GM20000 (cell line): ENCODE results near the gene CAMK2B.

ENCODE experiments used
- DNase-seq: peaks from one replicate; pipeline ENCODE4 v3.0.0; 2012; ENCODE audit warnings: low spot score
- TF ChIP-seq, protein P1 (sequence below): IDR thresholded peaks from 2 replicates; pipeline ENCODE4 v1.5.1; 2012; ENCODE audit warnings: mild to moderate bottlenecking, control low read depth; ENCODE audit errors: extremely low read depth, missing control alignments

The CAMK2B gene

DNA sequence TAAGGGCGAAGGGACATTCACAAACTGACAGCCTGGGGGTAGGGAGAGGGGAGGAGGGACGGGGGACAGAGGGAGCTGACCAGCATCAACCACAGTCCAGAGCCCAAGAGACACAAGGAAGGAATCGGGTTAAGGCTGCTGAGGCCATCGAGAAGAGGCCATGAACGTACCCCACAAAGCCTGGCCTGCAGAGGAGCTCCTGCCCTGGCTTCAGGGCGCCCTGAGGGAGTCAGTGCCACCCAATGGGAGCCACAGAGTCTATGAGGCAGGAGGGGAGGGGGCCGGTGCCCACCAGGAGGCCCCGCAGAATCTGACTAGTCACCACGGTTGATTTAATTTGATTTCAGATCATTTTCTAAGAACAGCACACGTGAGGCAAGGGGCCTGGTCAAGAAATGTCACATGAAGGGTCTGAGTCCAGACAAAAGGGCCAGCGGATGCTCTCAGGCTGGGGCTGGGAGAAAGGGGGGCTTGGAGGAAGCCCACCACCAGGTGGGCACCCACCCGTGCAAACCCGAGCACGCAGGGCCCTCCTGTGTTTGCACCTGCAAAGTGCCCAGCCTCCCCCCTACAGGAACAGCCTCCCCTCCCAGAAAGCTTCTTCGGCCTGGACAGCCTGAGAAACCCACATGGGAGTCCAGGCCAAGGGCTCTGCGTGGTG is 40.4 kb downstream of the CAMK2B start:
- TF ChIP-seq, protein P1, sequence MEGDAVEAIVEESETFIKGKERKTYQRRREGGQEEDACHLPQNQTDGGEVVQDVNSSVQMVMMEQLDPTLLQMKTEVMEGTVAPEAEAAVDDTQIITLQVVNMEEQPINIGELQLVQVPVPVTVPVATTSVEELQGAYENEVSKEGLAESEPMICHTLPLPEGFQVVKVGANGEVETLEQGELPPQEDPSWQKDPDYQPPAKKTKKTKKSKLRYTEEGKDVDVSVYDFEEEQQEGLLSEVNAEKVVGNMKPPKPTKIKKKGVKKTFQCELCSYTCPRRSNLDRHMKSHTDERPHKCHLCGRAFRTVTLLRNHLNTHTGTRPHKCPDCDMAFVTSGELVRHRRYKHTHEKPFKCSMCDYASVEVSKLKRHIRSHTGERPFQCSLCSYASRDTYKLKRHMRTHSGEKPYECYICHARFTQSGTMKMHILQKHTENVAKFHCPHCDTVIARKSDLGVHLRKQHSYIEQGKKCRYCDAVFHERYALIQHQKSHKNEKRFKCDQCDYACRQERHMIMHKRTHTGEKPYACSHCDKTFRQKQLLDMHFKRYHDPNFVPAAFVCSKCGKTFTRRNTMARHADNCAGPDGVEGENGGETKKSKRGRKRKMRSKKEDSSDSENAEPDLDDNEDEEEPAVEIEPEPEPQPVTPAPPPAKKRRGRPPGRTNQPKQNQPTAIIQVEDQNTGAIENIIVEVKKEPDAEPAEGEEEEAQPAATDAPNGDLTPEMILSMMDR = no peak
- DNase-seq = no peak

DNA sequence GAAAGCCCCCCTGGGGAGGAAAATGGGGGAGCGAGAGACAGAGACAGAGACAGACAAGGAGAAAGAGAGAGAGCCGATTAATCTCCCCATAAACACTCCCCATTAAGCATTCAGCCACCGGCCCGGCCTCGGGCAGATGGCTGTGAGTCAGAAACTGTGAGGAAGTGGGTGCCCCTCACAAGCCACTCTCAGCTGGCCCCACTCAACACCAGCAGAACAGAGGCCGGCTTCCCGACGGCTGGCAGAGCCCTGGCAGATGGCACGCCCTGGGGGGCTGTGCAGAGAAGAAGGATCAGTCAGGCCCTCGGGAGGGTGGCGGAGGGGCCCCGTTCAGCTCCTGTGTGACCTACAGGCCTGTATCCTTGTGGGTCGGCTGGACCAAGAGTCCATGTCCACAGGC is 41.2 kb downstream of the CAMK2B start:
- no peak for DNase-seq

DNA sequence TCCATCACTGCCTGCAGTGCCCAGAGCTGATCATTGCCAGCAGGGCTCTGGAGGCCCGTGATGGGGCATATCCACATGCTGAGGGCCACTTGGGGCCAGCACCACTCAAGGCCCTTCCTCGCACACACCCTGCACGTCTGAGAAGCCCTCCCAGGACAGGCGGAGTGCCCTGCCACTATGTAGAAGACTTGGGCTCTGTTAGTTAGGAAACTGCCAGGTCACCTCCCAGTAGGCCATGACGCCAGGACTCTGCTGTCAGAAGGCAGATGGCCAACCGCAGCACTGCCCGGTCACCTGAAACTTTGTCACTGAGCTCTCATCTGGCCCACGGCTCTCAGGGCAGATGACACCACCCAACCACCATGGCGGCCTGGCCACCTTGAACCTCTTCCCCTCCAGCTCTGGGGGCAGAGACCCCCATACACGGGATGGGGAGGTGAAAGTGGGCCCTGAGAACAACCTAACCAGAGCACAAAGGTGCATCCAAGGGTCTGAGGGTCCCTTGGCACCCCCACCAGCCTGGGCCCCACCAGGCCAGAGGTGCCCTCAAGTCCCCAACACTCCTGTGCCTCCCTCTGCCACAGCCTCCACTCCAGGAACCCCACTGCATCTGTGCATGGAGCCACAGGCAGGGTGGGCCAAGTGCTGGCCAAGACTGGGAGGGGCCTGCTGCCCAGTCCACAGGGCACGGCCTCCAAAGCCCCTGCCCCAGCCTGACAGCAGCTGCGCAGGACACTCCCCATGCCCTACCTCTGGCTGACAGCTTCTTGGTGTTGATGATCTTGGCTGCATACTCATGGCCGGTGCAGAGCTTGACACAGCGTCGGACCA is 41.8 kb downstream of the CAMK2B start:
- TF ChIP-seq, protein P1 = no peak
- no peak for DNase-seq

More for the DNA sequence above, 41.2 kb downstream of the CAMK2B start:
- TF ChIP-seq, protein P1 = no peak

- TF ChIP-seq, protein P1 = no peak
- no peak for DNase-seq
Measured at GRCh38 chr7:44282601-44283171, 42.7 kb downstream of the CAMK2B start.

- DNase-seq = no peak
- TF ChIP-seq, protein P1 = no peak
Measured at GRCh38 chr7:44281811-44282600, 43.4 kb downstream of the CAMK2B start.

GRCh38 chr7:44280993-44281721 is 44.2 kb downstream of the CAMK2B start:
- TF ChIP-seq, protein P1 = no peak
- no peak for DNase-seq
